HK-2 (cell line): ENCODE data around the gene TBC1D1.
A peak's percentile ranks its signal among the peaks of the same experiment; 100 is the strongest.

Experiments
- DNase-seq: peaks from one replicate; pipeline ENCODE4 v3.0.0-alpha.2; 2018; ENCODE audit not compliant: unreplicated experiment

Gene TBC1D1

GRCh38 chr4:38049545-38050170 is 158.8 kb downstream of the TBC1D1 start:
- DNase-seq = no peak

GRCh38 chr4:38050560-38051350 is 159.9 kb downstream of the TBC1D1 start:
- DNase-seq = no peak

DNA sequence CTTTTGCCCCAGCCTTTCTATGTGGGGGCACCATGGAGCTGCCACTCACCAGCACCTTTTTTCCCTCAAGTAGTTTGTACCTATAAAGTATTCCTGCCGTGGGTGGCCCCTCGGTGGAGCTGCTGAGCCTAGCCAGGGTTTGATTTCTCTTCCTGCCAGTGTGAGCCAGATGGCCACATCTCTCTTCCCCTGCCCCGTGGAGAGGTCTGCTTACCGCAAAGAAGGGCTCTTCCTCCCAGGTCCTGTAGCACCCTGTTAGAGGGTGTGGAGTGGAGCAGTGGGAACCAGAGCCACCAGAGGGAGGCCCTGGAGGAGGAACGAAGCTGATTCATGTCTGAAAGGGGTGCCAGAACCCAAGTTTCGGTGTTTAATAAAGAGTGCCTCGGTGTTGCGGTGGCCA is 164.7 kb downstream of the TBC1D1 start:
- no peak for DNase-seq

GRCh38 chr4:38056011-38056685 is 165.3 kb downstream of the TBC1D1 start:
- DNase-seq = no peak

- DNase-seq = peak; percentile 17
Measured at GRCh38 chr4:38058151-38058550, 167.3 kb downstream of the TBC1D1 start.

GRCh38 chr4:38060829-38061431 is 170.0 kb downstream of the TBC1D1 start:
- no peak for DNase-seq

GRCh38 chr4:38062088-38062775 is 171.3 kb downstream of the TBC1D1 start:
- peak; percentile 68 for DNase-seq

DNA sequence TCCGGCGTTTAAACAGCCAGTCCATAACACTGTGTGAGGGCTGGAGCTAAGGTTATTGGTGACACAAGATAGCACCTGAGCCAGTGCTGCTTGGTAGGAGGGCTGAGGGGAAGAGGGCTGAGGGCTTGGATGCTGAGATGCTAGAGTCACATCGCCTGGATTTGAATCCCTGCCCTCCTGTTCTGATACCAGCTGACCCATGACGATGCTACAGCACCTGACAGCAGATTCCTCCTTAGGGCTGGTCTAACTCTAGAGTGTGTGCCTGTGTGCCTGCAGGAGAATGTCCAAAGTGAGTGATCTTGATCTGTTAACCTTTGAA is 171.9 kb downstream of the TBC1D1 start:
- DNase-seq = no peak

DNA sequence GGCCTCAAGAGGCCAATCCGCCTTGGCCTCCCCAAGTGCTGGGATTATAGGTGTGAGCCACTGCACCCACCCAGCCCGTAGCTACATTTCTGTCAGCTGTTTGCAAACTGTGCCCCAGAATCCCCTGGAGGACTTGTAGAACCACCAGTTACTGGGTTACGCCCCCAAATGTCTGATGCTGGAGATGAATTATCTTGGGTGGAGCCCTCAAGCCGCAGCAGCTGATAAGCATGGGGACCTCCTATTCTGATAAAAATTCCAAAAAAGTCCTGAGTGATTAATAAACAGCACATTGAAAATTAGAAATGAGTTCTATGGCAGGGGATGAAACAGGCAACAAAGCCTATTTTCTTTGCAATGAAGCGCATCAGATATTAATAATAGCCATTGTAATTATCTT is 174.3 kb downstream of the TBC1D1 start:
- no peak for DNase-seq

DNA sequence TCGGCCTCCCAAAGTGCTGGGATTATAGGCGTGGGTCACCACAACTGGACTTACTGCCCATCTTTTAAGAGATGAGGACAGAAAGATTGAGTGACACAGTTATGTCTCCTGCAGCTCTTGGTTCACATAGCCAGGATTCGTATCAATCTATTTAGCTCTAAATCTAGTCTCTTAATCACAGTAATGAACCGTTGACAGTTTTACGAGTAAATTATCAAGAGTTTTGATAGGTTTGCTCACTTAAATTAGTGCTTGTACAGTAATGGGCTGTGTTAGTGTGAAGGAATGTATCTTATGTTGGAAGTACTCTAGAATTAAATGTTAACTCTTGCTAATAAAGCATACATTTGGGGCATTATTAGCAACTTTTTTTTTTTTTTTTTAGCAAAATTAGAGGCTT is 175.0 kb downstream of the TBC1D1 start:
- DNase-seq = no peak

GRCh38 chr4:38067499-38067898 is 176.6 kb downstream of the TBC1D1 start:
- DNase-seq = no peak

- no peak for DNase-seq
Measured at GRCh38 chr4:38068107-38068506, 177.2 kb downstream of the TBC1D1 start.

DNA sequence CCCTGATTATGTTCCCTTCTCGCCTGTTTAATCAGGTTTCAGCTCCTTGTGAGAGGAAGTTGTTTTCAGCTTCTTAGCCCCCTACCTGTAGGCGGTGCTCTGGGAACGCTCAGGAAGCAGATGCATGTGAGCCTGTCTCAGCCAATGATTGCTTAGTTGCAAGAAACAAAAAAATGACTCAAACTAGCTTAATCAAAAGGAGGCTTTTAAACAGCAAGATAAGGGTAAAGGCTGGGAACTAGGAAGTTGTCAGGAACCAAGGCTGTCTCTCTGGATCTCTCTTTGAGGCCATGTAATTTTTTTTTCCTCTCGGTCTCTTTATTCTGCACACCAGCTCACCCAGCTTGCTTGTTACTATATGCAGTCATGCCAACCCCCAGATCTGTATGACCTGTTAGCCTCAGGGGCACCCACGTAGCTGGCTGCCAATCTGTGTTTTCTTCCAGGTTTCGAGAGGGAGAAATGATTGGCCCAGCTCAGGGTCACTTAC is 178.4 kb downstream of the TBC1D1 start:
- peak; percentile 20 for DNase-seq

- no peak for DNase-seq
Measured at GRCh38 chr4:38071801-38072431, 181.0 kb downstream of the TBC1D1 start.

- DNase-seq = no peak
Measured at GRCh38 chr4:38072578-38072977, 181.7 kb downstream of the TBC1D1 start.

- no peak for DNase-seq
Measured at GRCh38 chr4:38073596-38074234, 182.8 kb downstream of the TBC1D1 start.

DNA sequence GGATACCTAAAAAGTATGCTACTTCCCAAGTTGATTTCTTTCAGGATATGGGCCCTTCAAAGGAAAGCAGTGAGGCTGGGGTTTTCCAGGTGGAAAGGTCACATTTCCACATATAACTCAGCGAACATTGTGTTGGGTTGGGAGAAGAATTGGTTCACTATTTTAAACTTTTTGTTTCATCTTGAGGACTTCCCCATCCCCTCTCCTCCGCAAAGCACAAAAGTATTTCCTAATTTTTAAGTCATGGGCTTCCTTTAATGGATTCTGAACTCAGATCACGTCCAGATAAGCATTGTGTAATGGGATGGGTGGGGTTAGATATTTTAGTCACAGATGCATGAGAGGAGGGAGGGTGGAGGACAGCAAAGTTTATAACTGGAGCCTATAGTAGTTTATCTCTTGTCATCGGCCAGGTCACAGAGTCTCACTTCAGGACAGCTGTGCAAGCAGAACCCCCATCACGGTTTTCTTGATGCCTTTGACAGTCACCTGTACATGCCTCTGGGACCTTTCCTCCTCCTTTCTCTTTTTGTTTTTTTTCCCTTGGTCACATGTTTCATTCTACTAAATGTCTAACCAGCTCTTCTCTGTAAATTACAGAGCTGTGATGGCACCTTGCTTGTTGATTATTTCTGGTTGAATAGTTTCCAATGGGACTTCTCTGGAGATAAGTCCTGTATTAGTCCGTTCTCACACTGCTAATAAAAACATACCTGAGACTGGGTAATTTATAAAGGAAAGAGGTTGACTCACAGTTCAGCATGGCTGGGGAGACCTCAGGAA is 184.7 kb downstream of the TBC1D1 start:
- DNase-seq = no peak

GRCh38 chr4:38076153-38076669 is 185.3 kb downstream of the TBC1D1 start:
- DNase-seq = no peak

- no peak for DNase-seq
Measured at GRCh38 chr4:38077791-38078489, 187.1 kb downstream of the TBC1D1 start.
